ENCODE results near the gene SERPINB13.

The SERPINB13 gene

DNA sequence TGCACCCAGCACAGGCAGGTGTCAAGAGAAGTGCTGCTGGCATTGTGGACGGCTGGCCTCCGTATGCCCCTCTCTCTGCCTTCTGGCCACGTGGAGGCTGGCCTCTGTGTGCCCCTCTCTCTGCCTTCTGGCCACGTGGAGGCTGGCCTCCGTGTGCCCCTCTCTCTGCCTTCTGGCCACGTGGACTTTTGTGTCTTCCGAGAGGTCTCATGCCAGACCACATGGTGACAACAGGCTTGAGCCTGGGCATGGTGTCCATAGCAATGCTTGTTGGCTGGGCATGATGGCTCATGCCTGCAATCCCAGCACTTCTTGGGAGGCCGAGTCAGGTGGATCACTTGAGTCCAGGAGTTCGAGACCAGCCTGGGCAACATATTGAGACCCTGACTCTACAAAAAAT lies 19.3 kb upstream of the SERPINB13 start:
- TF ChIP-seq, protein P1, sequence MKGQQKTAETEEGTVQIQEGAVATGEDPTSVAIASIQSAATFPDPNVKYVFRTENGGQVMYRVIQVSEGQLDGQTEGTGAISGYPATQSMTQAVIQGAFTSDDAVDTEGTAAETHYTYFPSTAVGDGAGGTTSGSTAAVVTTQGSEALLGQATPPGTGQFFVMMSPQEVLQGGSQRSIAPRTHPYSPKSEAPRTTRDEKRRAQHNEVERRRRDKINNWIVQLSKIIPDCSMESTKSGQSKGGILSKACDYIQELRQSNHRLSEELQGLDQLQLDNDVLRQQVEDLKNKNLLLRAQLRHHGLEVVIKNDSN (IDR thresholded peaks at IDR 0.05): no peak
- TF ChIP-seq CREB1 (IDR thresholded peaks at IDR 0.05; ENCODE audit: low read depth) (no peak), YY1 (IDR thresholded peaks at IDR 0.05; ENCODE audit: low read depth) (no peak), TEAD4 (IDR thresholded peaks at IDR 0.05) (no peak), TCF12 (IDR thresholded peaks at IDR 0.05; ENCODE audit: low read depth) (no peak), TAF1 (IDR thresholded peaks at IDR 0.05; ENCODE audit: low read depth) (no peak), EP300 (IDR thresholded peaks at IDR 0.05; ENCODE audit: borderline replicate concordance) (no peak), EGR1 (IDR thresholded peaks at IDR 0.05) (no peak), FOXM1 (IDR thresholded peaks at IDR 0.05; ENCODE audit: borderline replicate concordance, low read depth) (no peak), ZBTB7A (IDR thresholded peaks at IDR 0.05; ENCODE audit: low read depth) (no peak), NFIC (IDR thresholded peaks at IDR 0.05) (no peak), CEBPB (IDR thresholded peaks at IDR 0.05) (no peak), RAD21 (IDR thresholded peaks at IDR 0.05; ENCODE audit: low read depth) (no peak)
- TF ChIP-seq, protein P2, sequence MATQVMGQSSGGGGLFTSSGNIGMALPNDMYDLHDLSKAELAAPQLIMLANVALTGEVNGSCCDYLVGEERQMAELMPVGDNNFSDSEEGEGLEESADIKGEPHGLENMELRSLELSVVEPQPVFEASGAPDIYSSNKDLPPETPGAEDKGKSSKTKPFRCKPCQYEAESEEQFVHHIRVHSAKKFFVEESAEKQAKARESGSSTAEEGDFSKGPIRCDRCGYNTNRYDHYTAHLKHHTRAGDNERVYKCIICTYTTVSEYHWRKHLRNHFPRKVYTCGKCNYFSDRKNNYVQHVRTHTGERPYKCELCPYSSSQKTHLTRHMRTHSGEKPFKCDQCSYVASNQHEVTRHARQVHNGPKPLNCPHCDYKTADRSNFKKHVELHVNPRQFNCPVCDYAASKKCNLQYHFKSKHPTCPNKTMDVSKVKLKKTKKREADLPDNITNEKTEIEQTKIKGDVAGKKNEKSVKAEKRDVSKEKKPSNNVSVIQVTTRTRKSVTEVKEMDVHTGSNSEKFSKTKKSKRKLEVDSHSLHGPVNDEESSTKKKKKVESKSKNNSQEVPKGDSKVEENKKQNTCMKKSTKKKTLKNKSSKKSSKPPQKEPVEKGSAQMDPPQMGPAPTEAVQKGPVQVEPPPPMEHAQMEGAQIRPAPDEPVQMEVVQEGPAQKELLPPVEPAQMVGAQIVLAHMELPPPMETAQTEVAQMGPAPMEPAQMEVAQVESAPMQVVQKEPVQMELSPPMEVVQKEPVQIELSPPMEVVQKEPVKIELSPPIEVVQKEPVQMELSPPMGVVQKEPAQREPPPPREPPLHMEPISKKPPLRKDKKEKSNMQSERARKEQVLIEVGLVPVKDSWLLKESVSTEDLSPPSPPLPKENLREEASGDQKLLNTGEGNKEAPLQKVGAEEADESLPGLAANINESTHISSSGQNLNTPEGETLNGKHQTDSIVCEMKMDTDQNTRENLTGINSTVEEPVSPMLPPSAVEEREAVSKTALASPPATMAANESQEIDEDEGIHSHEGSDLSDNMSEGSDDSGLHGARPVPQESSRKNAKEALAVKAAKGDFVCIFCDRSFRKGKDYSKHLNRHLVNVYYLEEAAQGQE (IDR thresholded peaks at IDR 0.05; ENCODE audit: low read depth): no peak
- TF ChIP-seq, protein P3, sequence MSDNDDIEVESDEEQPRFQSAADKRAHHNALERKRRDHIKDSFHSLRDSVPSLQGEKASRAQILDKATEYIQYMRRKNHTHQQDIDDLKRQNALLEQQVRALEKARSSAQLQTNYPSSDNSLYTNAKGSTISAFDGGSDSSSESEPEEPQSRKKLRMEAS (IDR thresholded peaks at IDR 0.05): no peak

DNA sequence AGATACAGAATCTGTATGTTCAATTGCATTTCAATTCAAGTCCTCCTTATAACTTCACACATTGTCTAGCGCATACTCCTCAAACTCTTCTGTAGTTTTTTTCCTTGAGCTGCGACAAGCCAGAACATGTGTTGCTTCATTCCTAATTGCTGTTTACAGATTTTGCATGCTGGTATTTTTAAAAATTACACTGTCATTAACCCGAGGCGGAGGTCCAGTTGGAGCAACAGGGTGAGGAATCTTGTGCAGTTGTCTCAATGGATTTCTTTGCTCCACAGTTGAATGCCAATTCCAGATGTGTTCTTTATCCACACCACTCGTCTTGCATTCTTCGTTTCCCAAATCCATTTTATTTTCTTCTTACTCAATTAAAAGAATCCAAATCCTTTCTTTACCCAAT lies 16.4 kb upstream of the SERPINB13 start:
- TF ChIP-seq, protein P3 (IDR thresholded peaks at IDR 0.05): no peak
- no peak for TF ChIP-seq CEBPB (IDR thresholded peaks at IDR 0.05)
- TF ChIP-seq RAD21 (IDR thresholded peaks at IDR 0.05; ENCODE audit: low read depth): no peak
- no peak for TF ChIP-seq ZBTB7A (IDR thresholded peaks at IDR 0.05; ENCODE audit: low read depth)
- TF ChIP-seq, protein P1 (IDR thresholded peaks at IDR 0.05): no peak
- TF ChIP-seq, protein P2 (IDR thresholded peaks at IDR 0.05; ENCODE audit: low read depth): no peak
- TF ChIP-seq CREB1 (IDR thresholded peaks at IDR 0.05; ENCODE audit: low read depth): no peak

DNA sequence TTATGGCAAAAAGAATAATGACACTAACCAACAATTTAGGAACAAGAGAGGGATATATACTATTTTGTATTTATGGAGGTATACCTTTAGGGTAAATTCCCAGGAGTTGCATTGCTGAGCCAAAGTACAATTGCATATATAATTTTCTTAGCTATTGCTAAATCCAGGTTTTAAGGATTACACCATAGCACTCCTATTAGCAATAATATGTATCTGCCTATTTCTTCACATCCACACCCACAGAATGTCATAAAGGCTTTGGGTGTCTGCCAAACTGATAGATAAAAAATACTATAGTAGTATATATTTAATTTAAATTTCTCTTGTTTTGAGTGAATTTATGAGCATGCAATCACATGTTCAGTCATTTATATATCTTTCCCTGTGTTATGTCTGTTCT lies 11.5 kb upstream of the SERPINB13 start:
- TF ChIP-seq EGR1 (IDR thresholded peaks at IDR 0.05): no peak
- TF ChIP-seq CEBPB (IDR thresholded peaks at IDR 0.05): no peak
- TF ChIP-seq ZBTB7A (IDR thresholded peaks at IDR 0.05; ENCODE audit: low read depth): no peak
- no peak for TF ChIP-seq NFIC (IDR thresholded peaks at IDR 0.05)
- TF ChIP-seq RAD21 (IDR thresholded peaks at IDR 0.05; ENCODE audit: low read depth): no peak
- TF ChIP-seq, protein P1 (IDR thresholded peaks at IDR 0.05): no peak
- TF ChIP-seq TCF12 (IDR thresholded peaks at IDR 0.05; ENCODE audit: low read depth): no peak
- TF ChIP-seq EP300 (IDR thresholded peaks at IDR 0.05; ENCODE audit: borderline replicate concordance): no peak
- TF ChIP-seq, protein P2 (IDR thresholded peaks at IDR 0.05; ENCODE audit: low read depth): no peak
- no peak for TF ChIP-seq TAF1 (IDR thresholded peaks at IDR 0.05; ENCODE audit: low read depth)
- TF ChIP-seq YY1 (IDR thresholded peaks at IDR 0.05; ENCODE audit: low read depth): no peak
- TF ChIP-seq, protein P3 (IDR thresholded peaks at IDR 0.05): no peak
- no peak for TF ChIP-seq FOXM1 (IDR thresholded peaks at IDR 0.05; ENCODE audit: borderline replicate concordance, low read depth)
- TF ChIP-seq TEAD4 (IDR thresholded peaks at IDR 0.05): no peak
- TF ChIP-seq CREB1 (IDR thresholded peaks at IDR 0.05; ENCODE audit: low read depth): no peak

DNA sequence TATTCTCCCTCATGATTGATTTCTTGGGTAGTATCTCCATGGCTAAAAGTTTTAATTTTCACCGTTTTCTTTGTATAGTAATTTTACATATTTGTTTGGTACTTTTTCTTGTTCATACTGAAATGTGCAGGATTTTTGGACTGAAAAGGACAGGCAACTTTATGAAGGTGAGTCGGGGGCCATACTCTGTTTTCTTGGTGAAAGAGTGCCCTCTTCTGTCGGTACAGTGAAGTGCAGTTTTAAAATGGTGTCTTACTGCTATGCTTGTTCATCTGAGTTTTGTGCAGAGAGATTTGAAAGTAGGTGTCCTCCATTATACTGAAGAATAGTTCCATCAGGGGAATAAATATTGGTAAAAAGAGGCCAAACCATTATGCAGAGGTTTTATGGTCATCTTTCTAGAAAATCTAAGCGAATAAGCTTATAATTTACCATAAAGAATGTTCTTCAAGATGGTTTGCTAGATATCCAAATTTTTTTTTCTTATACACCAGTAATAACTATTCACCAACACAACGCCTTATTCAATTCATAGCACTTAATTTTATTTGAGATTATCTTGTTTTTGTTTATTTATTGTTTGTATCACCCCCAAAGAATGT lies 8.7 kb upstream of the SERPINB13 start:
- peak; percentile 78 for TF ChIP-seq RAD21 (IDR thresholded peaks at IDR 0.05; ENCODE audit: low read depth)
- TF ChIP-seq, protein P2 (IDR thresholded peaks at IDR 0.05; ENCODE audit: low read depth): no peak
- TF ChIP-seq FOXM1 (IDR thresholded peaks at IDR 0.05; ENCODE audit: borderline replicate concordance, low read depth): no peak

Data from Ishikawa (cell line).